ENCODE data around the gene PIK3R2.

- TF ChIP-seq CTCF (conservative IDR thresholded peaks at IDR 0.05 in 1 of 2, IDR thresholded peaks at IDR 0.05 in 1 of 2; ENCODE audit: extremely low read depth in 1 of 2, insufficient read depth in 1 of 2, low read depth in 1 of 2, low read length in 2 of 2) (no peak), EZH2 (IDR thresholded peaks at IDR 0.05; ENCODE audit: borderline replicate concordance, low read length) (no peak)
These were observed 29.8 kb upstream of the PIK3R2 start for GRCh38 chr19:18122860-18123795.

Measured in mammary epithelial cell (primary cell).